HG03045 (cell line): ENCODE measurements around the gene ANKS3.
A peak's percentile ranks its signal among the peaks of the same experiment; 100 is the strongest.

ENCODE experiments used
- ATAC-seq: cut with Tn5 transposase; IDR thresholded peaks from one replicate; pipeline ENCODE4 v1.9.1; 2021; ENCODE audit warnings: mild to moderate bottlenecking, moderate library complexity; ENCODE audit not compliant: unreplicated experiment

ANKS3 gene

GRCh38 chr16:4734063-4734729 is at the start of gene ANKS3, which contains the start of gene DNAAF8:
Gene ANKS3, minus strand, starts transcription at chr16:4734271. Its CDS starts 4,122 bp downstream, at chr16:4730149.
Gene DNAAF8, plus strand, starts transcription at chr16:4734537. Its CDS starts 1,978 bp downstream, at chr16:4736515.
- ATAC-seq: peak; percentile 78

- no peak for ATAC-seq
Measured at GRCh38 chr16:4783251-4783950, 49.3 kb upstream of the ANKS3 start.

- no peak for ATAC-seq
Measured at GRCh38 chr16:4780235-4780634, 46.2 kb upstream of the ANKS3 start.

- no peak for ATAC-seq
Measured at GRCh38 chr16:4778050-4778392, 44.0 kb upstream of the ANKS3 start.

GRCh38 chr16:4777339-4778049 is 43.4 kb upstream of the ANKS3 start:
- ATAC-seq: no peak

- ATAC-seq: no peak
Measured at GRCh38 chr16:4776141-4776705, 42.2 kb upstream of the ANKS3 start.

GRCh38 chr16:4775005-4775404 is 40.9 kb upstream of the ANKS3 start:
- no peak for ATAC-seq

GRCh38 chr16:4772351-4772750 is 38.3 kb upstream of the ANKS3 start:
- ATAC-seq: no peak

GRCh38 chr16:4771646-4772045 is 37.6 kb upstream of the ANKS3 start:
- no peak for ATAC-seq

- no peak for ATAC-seq
Measured at GRCh38 chr16:4769306-4769638, 35.2 kb upstream of the ANKS3 start.

- ATAC-seq: peak; percentile 60
Measured at GRCh38 chr16:4768549-4769305, 34.7 kb upstream of the ANKS3 start.

- ATAC-seq: no peak
Measured at GRCh38 chr16:4767872-4768548, 33.9 kb upstream of the ANKS3 start.

GRCh38 chr16:4766875-4767628 is 33.0 kb upstream of the ANKS3 start, which contains the start of gene ZNF500:
Gene ZNF500, minus strand, starts transcription at chr16:4767162. Its CDS starts 1,184 bp downstream, at chr16:4765978.
- ATAC-seq: peak; percentile 73

- ATAC-seq: no peak
Measured at GRCh38 chr16:4765511-4766474, 31.7 kb upstream of the ANKS3 start.

- ATAC-seq: no peak
Measured at GRCh38 chr16:4763791-4764190, 29.7 kb upstream of the ANKS3 start.

- no peak for ATAC-seq
Measured at GRCh38 chr16:4762205-4762604, 28.1 kb upstream of the ANKS3 start.

GRCh38 chr16:4760221-4760910 is 26.3 kb upstream of the ANKS3 start:
- ATAC-seq: no peak

GRCh38 chr16:4755687-4756086 is 21.6 kb upstream of the ANKS3 start:
- no peak for ATAC-seq
